Heart left ventricle (tissue), 16 donors: ENCODE data around the gene ZNF235. TPM values are rescaled to one million over a fixed set of nuclear protein-coding genes. Genes with fewer than 3 reads are reported as not detected.

ENCODE experiments used
- ATAC-seq, 4 donors: fragments of 200-7000 bp; cut with Tn5 transposase; one replicate each; pipeline ENCODE4 v1.9.1; 2020 to 2022; ENCODE audit warnings: moderate library complexity in 4 of 4, mild to moderate bottlenecking in 3 of 4, moderate number of reproducible peaks in 1 of 4
- DNase-seq, 5 donors: peaks; one replicate each; pipeline ENCODE4 v3.0.0-alpha.2; 2020
- H3K27ac ChIP-seq, 12 donors: fragments of 200-600 bp; sonication (generic) in 4 of 12; one replicate each; pipeline versions ENCODE4 v1.5.0 to v1.8.0; 2016 to 2022; ENCODE audit warnings: mild to moderate bottlenecking in 2 of 12
- H3K27me3 ChIP-seq, 9 donors: fragments of 200-600 bp; sonication (generic) in 2 of 9; one replicate each; pipeline versions ENCODE4 v1.5.1 to v1.8.0; 2016 to 2022; ENCODE audit warnings: mild to moderate bottlenecking in 3 of 9
- H3K36me3 ChIP-seq, 9 donors: fragments of 200-600 bp; sonication (generic) in 2 of 9; one replicate each; pipeline versions ENCODE4 v1.5.0 to v1.8.0; 2018 to 2022; ENCODE audit warnings: mild to moderate bottlenecking in 2 of 9
- H3K4me1 ChIP-seq, 12 donors: fragments of 200-600 bp; sonication (generic) in 4 of 12; one replicate each; pipeline versions ENCODE4 v1.5.0 to v1.8.0; 2016 to 2022; ENCODE audit warnings: mild to moderate bottlenecking in 3 of 12
- H3K4me3 ChIP-seq, 12 donors: fragments of 200-600 bp; sonication (generic) in 4 of 12; one replicate each; pipeline versions ENCODE4 v1.5.0 to v1.8.0; 2017 to 2022; ENCODE audit warnings: mild to moderate bottlenecking in 9 of 12, moderate library complexity in 4 of 12
- H3K9me3 ChIP-seq, 12 donors: fragments of 200-600 bp; sonication (generic) in 4 of 12; one replicate each; pipeline versions ENCODE4 v1.5.0 to v1.8.0; 2016 to 2022; ENCODE audit warnings: mild to moderate bottlenecking in 1 of 12
- CTCF ChIP-seq, 12 donors: fragments of 200-600 bp; sonication (generic) in 4 of 12; IDR thresholded peaks; one replicate each; pipeline versions ENCODE4 v1.5.0 to v1.8.0; 2018 to 2022; ENCODE audit warnings: antibody characterized with exemption in 12 of 12, mild to moderate bottlenecking in 5 of 12
- POLR2A ChIP-seq, 2 donors: fragments of 450-650 bp; IDR thresholded peaks; one replicate each; pipeline ENCODE4 v1.6.1; 2017; ENCODE audit warnings: antibody characterized with exemption in 2 of 2, mild to moderate bottlenecking in 2 of 2, moderate library complexity in 2 of 2
- WGBS, 4 donors: extraction: QIAGEN DNeasy Blood & Tissue Kit in 2 of 4; methylation state at CpG; one replicate each; pipeline versions ENCODE4 v1.1.5 to v1.1.7; 2013 to 2018; 5-methylcytosine and 5-hydroxymethylcytosine counted together
- intact Hi-C, 10 donors: fragments of 100-400 bp; cut with DNase I; formaldehyde crosslinking; loops; one replicate each; pipeline versions ENCODE4 v1.11.1 to v1.14.2; 2022
- polyA plus RNA-seq, 2 donors: library from polyadenylated mRNA; stranded (reverse); fragments of 200-250 nt; gene quantifications; one replicate each; pipeline ENCODE4 v1.2.3, GENCODE V29; 2013
- total RNA-seq, 9 donors: library from RNA; depleted of rRNA in 2 of 9; stranded (reverse); fragments of >200 nt in 2 of 9; fragmentation: NEBNext Ultra II Directional in 3 of 9; extraction: Animal tissue kit (Norgen Biotek cat#: 25700) in 3 of 9; gene quantifications; one replicate each; pipeline versions ENCODE4 v1.1.0 to v1.2.4, GENCODE V29; 2016 to 2023
- donor health status: ischemic (EF 13 %, LVEDD 7.1; RV severe dilation, severe dysfunction).
- donor health status: healthy with polysubstance abuse.
- donor health status: DM: no; HTN: yes; CAD: no.
- donor health status: DM: no; HTN: no; CAD: no.
- donor health status: ischemic (EF 25% LVEDD 6.9; RV normal size, moderate dysfunction).
- donor health status: ischemic (EF 25% LVEDD 5.7; RV mildly dilated, moderate dysfunction).
- donor health status: healthy.
- donor health status: DM: yes; HTN: yes; CAD: no.
- donor health status: ischemic (EF 35%, LVEDD 5.7; RV mildly dilated, moderate dysfunction).
- donor health status: nonischemic (EF 11% LVEDD 7.7; RV severe dilation, severe dysfunction).
- donor health status: DM: yes; HTN: yes; CAD: no.
- donor health status: PGD.
- donor health status: ischemic (EF 29% LVEDD 5.4; RV normal size, mild dysfunction).
- donor health status: nonischemic (EF 23%, LVEDD 6.1; RV moderate dilation, normal function).

Gene ZNF235
- total and polyA plus RNA-seq, 11 donors = 1.7 to 6.3 (median 3.8) TPM

- Histone ChIP-seq H3K4me3 (no peak overlapping the region), H3K4me1 (peaks cover 0 to 18% (median 9%) of the 10 kb centered on the region in 12 donors), H3K27me3 (no peaks in the 10 kb centered on the region), H3K36me3 (no peaks in the 10 kb centered on the region), H3K27ac (no peak overlapping the region), H3K9me3 (peaks cover 0 to 49% (median 1%) of the 10 kb centered on the region in 12 donors)
- no peak for DNase-seq
- intact Hi-C loops = loop anchor here in 7 of 10 donors (5.0 to 10.0 kb wide), 5 partner anchors 39 to 96 kb away; partner anchors contain the start of genes ZNF112 (in 4 of the 7) and ZNF227 (in 2 of the 7)
- no peak for TF ChIP-seq CTCF (IDR thresholded peaks at IDR 0.05)
- no peak for TF ChIP-seq POLR2A (IDR thresholded peaks at IDR 0.05)
- ATAC-seq = no peak
- 84 to 93% (median 91%) methylated on average over 3 of the region's 3 CpGs for WGBS, 4 donors
These were observed 3.2 kb upstream of the ZNF235 start for GRCh38 chr19:44308011-44308410.

- H3K27me3 ChIP-seq = no peaks in the 10 kb centered on the region
- H3K4me1 ChIP-seq = peaks cover 0 to 18% (median 9%) of the 10 kb centered on the region in 12 donors
- peaks cover 0 to 33% (median 1%) of the 10 kb centered on the region in 12 donors for H3K9me3 ChIP-seq
- DNase-seq = no peak
- H3K36me3 ChIP-seq = peaks cover 0 to 15% (median 13%) of the 10 kb centered on the region in 9 donors
- no peak for ATAC-seq
- no peak overlapping the region for H3K4me3 ChIP-seq
- WGBS, 4 donors = 89 to 95% (median 91%) methylated on average over 14 to 15 of the region's 15 CpGs
- TF ChIP-seq CTCF (IDR thresholded peaks at IDR 0.05) = no peak
- no peak for TF ChIP-seq POLR2A (IDR thresholded peaks at IDR 0.05)
- H3K27ac ChIP-seq = no peak overlapping the region
- intact Hi-C loops = loop anchor here in 7 of 10 donors (5.0 to 10.0 kb wide), 5 partner anchors 41 to 94 kb away; partner anchors contain the start of genes ZNF112 (in 4 of the 7) and ZNF227 (in 2 of the 7)
These were observed 1.5 kb upstream of the ZNF235 start for GRCh38 chr19:44306283-44306682.

- intact Hi-C loops = loop anchor here in 7 of 10 donors (1.0 to 10.0 kb wide), 7 partner anchors 42 to 192 kb away; partner anchors contain the start of genes ZNF112 (in 4 of the 7), ZNF227 (in 3 of the 7) and ZNF225 (in 1 of the 7)
- Histone ChIP-seq H3K36me3 (peaks cover 0 to 24% (median 20%) of the 10 kb centered on the region in 9 donors), H3K27me3 (no peaks in the 10 kb centered on the region), H3K4me1 (peaks cover 0 to 18% (median 9%) of the 10 kb centered on the region in 12 donors), H3K9me3 (peaks cover 0 to 28% (median 1%) of the 10 kb centered on the region in 12 donors), H3K27ac (peak overlapping the region in 3 of 12 donors; percentile 71 to 83 (median 83)), H3K4me3 (peak overlapping the region in 9 of 12 donors; percentile 67 to 91 (median 75))
- DNase-seq (no peak), ATAC-seq (no peak)
- no peak for TF ChIP-seq CTCF (IDR thresholded peaks at IDR 0.05)
- no peak for TF ChIP-seq POLR2A (IDR thresholded peaks at IDR 0.05)
- 82 to 95% (median 86%) methylated on average over 4 of the region's 4 CpGs for WGBS, 4 donors
These were observed 632 bp upstream of the ZNF235 start for GRCh38 chr19:44305457-44305856.

GRCh38 chr19:44303976-44304568, 753 bp downstream of the ZNF235 start:
- Histone ChIP-seq H3K36me3 (peaks cover 0 to 37% (median 33%) of the 10 kb centered on the region in 9 donors), H3K9me3 (peaks cover 0 to 28% (median 0%) of the 10 kb centered on the region in 12 donors), H3K27ac (peak overlapping the region in 11 of 12 donors; percentile 48 to 87 (median 74)), H3K27me3 (no peaks in the 10 kb centered on the region), H3K4me1 (peaks cover 0 to 18% (median 9%) of the 10 kb centered on the region in 12 donors), H3K4me3 (peak overlapping the region; percentile 34 to 91 (median 72))
- TF ChIP-seq CTCF (IDR thresholded peaks at IDR 0.05) = no peak
- no peak for TF ChIP-seq POLR2A (IDR thresholded peaks at IDR 0.05)
- intact Hi-C loops = loop anchor here in 4 of 10 donors (2.0 to 10.0 kb wide), 3 partner anchors 51 to 91 kb away; partner anchors contain the start of genes ZNF112 (in 2 of the 4) and ZNF227 (in 2 of the 4)
- 3 to 4% (median 4%) methylated on average over 11 of the region's 11 CpGs for WGBS, 4 donors
- peak in 2 of 4 donors; percentile 24 to 43 for ATAC-seq
- DNase-seq = no peak
